GM23338 (cell line): ENCODE measurements around the gene NEK8. TPM values are rescaled to one million over a fixed set of nuclear protein-coding genes. Genes with fewer than 3 reads are reported as not detected.

ENCODE experiments used
- ATAC-seq: fragments of 200-7000 bp; cut with Tn5 transposase; 3 replicates; pipeline ENCODE4 v1.9.1; 2020
- DNase-seq: peaks from one replicate; pipeline ENCODE4 v3.0.0-alpha.2; 2015; ENCODE audit warnings: low spot score
- H2AFZ ChIP-seq: fragments of 200-600 bp; sonication (generic); 2 replicates; pipeline ENCODE4 v1.8.0; 2016; ENCODE audit warnings: antibody characterized with exemption, mild to moderate bottlenecking, moderate library complexity
- H3F3A ChIP-seq: fragments of 200-600 bp; sonication (generic); replicated peaks from 2 replicates; pipeline ENCODE4 v1.8.0; 2017; ENCODE audit warnings: antibody characterized with exemption, mixed run types, low read depth
- H3K27ac ChIP-seq: fragments of 200-600 bp; sonication (generic); 2 replicates; pipeline ENCODE4 v1.6.1; 2016; ENCODE audit warnings: low read depth
- H3K27me3 ChIP-seq: fragments of 200-600 bp; sonication (generic); 2 replicates; pipeline ENCODE4 v1.8.0; 2016; ENCODE audit warnings: mild to moderate bottlenecking, mixed run types, moderate library complexity; ENCODE audit not compliant: insufficient read depth
- H3K36me3 ChIP-seq: fragments of 200-600 bp; sonication (generic); 2 replicates; pipeline ENCODE4 v1.8.0; 2016; ENCODE audit warnings: mild to moderate bottlenecking; ENCODE audit not compliant: insufficient read depth
- H3K4me1 ChIP-seq: fragments of 200-600 bp; sonication (generic); 2 replicates; pipeline ENCODE4 v1.8.0; 2016; ENCODE audit warnings: mild to moderate bottlenecking, moderate library complexity; ENCODE audit not compliant: insufficient read depth
- H3K4me2 ChIP-seq: fragments of 200-600 bp; sonication (generic); 2 replicates; pipeline ENCODE4 v1.7.1; 2017; ENCODE audit warnings: mixed run types
- H3K4me3 ChIP-seq: fragments of 200-600 bp; sonication (generic); 2 replicates; pipeline ENCODE4 v1.6.1; 2016; ENCODE audit warnings: mixed run types
- H3K79me2 ChIP-seq: fragments of 200-600 bp; sonication (generic); replicated peaks from 2 replicates; pipeline ENCODE4 v1.8.0; 2017; ENCODE audit warnings: mild to moderate bottlenecking; ENCODE audit not compliant: insufficient read depth
- H3K9me2 ChIP-seq: fragments of 200-600 bp; sonication (generic); 2 replicates; pipeline ENCODE4 v1.8.0; 2017; ENCODE audit not compliant: insufficient read depth
- H4K20me1 ChIP-seq: fragments of 200-600 bp; sonication (generic); replicated peaks from 2 replicates; pipeline ENCODE4 v1.8.0; 2017; ENCODE audit warnings: mild to moderate bottlenecking; ENCODE audit not compliant: insufficient read depth
- H3K27ac Mint-ChIP-seq: 2 replicates; pipeline ENCODE4 v1.8.0; 2020; ENCODE audit warnings: inconsistent platforms, mild to moderate bottlenecking, moderate library complexity, mixed read lengths
- H3K27me3 Mint-ChIP-seq: 3 replicates; pipeline ENCODE4 v1.8.0; 2022; ENCODE audit warnings: low read depth, mild to moderate bottlenecking, moderate library complexity, mixed read lengths, inconsistent platforms; ENCODE audit not compliant: insufficient read depth, poor library complexity
- H3K36me3 Mint-ChIP-seq: 3 replicates; pipeline ENCODE4 v1.8.0; 2021; ENCODE audit warnings: low read depth, mild to moderate bottlenecking, inconsistent platforms, moderate library complexity, mixed read lengths
- H3K4me1 Mint-ChIP-seq: 3 replicates; pipeline ENCODE4 v1.8.0; 2020; ENCODE audit warnings: mild to moderate bottlenecking, inconsistent platforms, mixed read lengths
- H3K4me3 Mint-ChIP-seq: 3 replicates; pipeline ENCODE4 v1.8.0; 2021; ENCODE audit warnings: moderate library complexity, mild to moderate bottlenecking, inconsistent platforms, mixed read lengths
- H3K9me3 Mint-ChIP-seq: 3 replicates; pipeline ENCODE4 v1.8.0; 2020; ENCODE audit warnings: moderate library complexity, mild to moderate bottlenecking, inconsistent platforms, mixed read lengths
- CREB1 ChIP-seq: fragments of 250-450 bp; sonication (Bioruptor Pico); IDR thresholded peaks from 2 replicates; pipeline ENCODE4 v1.5.0; 2020; ENCODE audit warnings: low read depth, mild to moderate bottlenecking, moderate library complexity
- CTCF ChIP-seq, 2 experiments: fragments of 200-600 bp in 1 of 2; sonication (generic) in 1 of 2; conservative IDR thresholded peaks; 2 replicates each; pipeline versions ENCODE4 v1.5.1 to v1.6.1; 2016 to 2017; ENCODE audit warnings: antibody characterized with exemption in 2 of 2, low read depth in 2 of 2, mild to moderate bottlenecking in 2 of 2, moderate library complexity in 1 of 2
- ETS1 ChIP-seq: IDR thresholded peaks from 2 replicates; pipeline ENCODE4 v1.6.1; 2016; ENCODE audit warnings: antibody characterized with exemption
- EZH2 ChIP-seq: fragments of 200-600 bp; sonication (generic); IDR thresholded peaks from one replicate; pipeline ENCODE4 v1.8.0; 2017; ENCODE audit warnings: antibody characterized with exemption, mild to moderate bottlenecking, low read depth; ENCODE audit not compliant: unreplicated experiment
- EZH2phosphoT487 ChIP-seq: fragments of 200-600 bp; sonication (generic); IDR thresholded peaks from one replicate; pipeline ENCODE4 v1.8.1; 2018; ENCODE audit warnings: antibody characterized with exemption; ENCODE audit not compliant: unreplicated experiment
- JUNB ChIP-seq: IDR thresholded peaks from one replicate; pipeline ENCODE4 v1.6.1; 2016; ENCODE audit warnings: antibody characterized with exemption; ENCODE audit not compliant: unreplicated experiment
- NANOG ChIP-seq: IDR thresholded peaks from 2 replicates; pipeline ENCODE4 v1.6.1; 2016; ENCODE audit warnings: antibody characterized with exemption, borderline replicate concordance
- POLR2AphosphoS5 ChIP-seq: IDR thresholded peaks from 2 replicates; pipeline ENCODE4 v1.6.1; 2016; ENCODE audit warnings: antibody characterized with exemption, low read depth
- REST ChIP-seq: IDR thresholded peaks from one replicate; pipeline ENCODE4 v1.6.1; 2018; ENCODE audit warnings: antibody characterized with exemption; ENCODE audit not compliant: unreplicated experiment
- STAT1 ChIP-seq: IDR thresholded peaks from one replicate; pipeline ENCODE4 v1.6.1; 2016; ENCODE audit warnings: antibody characterized with exemption; ENCODE audit not compliant: unreplicated experiment
- ZNF114 ChIP-seq: fragments of 250-450 bp; sonication (Bioruptor Pico); IDR thresholded peaks from 2 replicates; pipeline ENCODE4 v1.5.0; 2020; ENCODE audit warnings: mild to moderate bottlenecking, moderate library complexity
- ZNF331 ChIP-seq: fragments of 250-450 bp; sonication (Bioruptor Pico); IDR thresholded peaks from 2 replicates; pipeline ENCODE4 v1.5.0; 2020; ENCODE audit warnings: low read depth, mild to moderate bottlenecking, moderate library complexity
- ZNF462 ChIP-seq: fragments of 250-450 bp; sonication (Bioruptor Pico); IDR thresholded peaks from 2 replicates; pipeline ENCODE4 v1.5.0; 2020; ENCODE audit warnings: mild to moderate bottlenecking, moderate library complexity
- polyA plus RNA-seq: library from polyadenylated mRNA; unstranded; fragments of >200 nt; fragmentation: Nextera tagmentation; extraction: Ambion mirVana; gene quantifications from 2 replicates; pipeline ENCODE4 v1.2.1, GENCODE V29; 2016
- total RNA-seq: library from RNA; depleted of rRNA; stranded (reverse); fragments of >200 nt; shearing (Covaris generic); gene quantifications from 2 replicates; pipeline ENCODE4 v1.2.3, GENCODE V29; 2014

Gene NEK8
- total and polyA plus RNA-seq, 2 experiments from 2014 or later, result 10.0 to 14.9 TPM

DNA sequence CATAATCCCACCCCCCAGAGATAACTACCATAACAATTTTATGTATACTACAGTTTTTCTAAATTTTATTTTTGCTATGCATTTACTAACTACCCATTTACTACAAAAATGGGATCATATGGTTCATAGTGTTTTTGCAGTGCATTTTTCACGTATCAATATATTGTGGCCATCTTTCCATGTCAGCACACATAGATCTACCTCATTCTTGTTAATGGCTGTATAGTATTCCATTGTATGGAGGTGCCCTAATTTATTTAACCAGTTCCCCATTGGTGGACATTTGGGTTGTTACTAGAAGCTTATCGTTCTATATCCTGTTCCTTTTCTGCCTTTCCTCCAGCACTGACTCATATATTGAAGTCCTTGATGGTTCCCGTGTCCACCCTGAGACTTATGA lies 39.6 kb upstream of the NEK8 start:
- DNase-seq, result no peak
- H3K36me3 Mint-ChIP-seq, result peaks cover 97% of the 10 kb centered on the region
- Histone ChIP-seq H3F3A (0 out of 2 replicates have a peak, but pooled peaks cover 2% of the 10 kb centered on the region), H3K4me3 (no peak overlapping the region), H3K27ac (no peak overlapping the region), H2AFZ (no peak overlapping the region), H3K36me3 (peaks cover 77% of the 10 kb centered on the region), H3K9me2 (no peaks in the 10 kb centered on the region), H3K79me2 (no peaks in the 10 kb centered on the region), H4K20me1 (peaks cover 2% of the 10 kb centered on the region), H3K27me3 (no peaks in the 10 kb centered on the region), H3K4me1 (no peaks in the 10 kb centered on the region), H3K4me2 (no peak overlapping the region)
- no peaks in the 10 kb centered on the region for H3K4me1 Mint-ChIP-seq
- H3K27me3 Mint-ChIP-seq, result peaks cover 4% of the 10 kb centered on the region
- no peak overlapping the region for H3K4me3 Mint-ChIP-seq
- H3K27ac Mint-ChIP-seq, result no peak overlapping the region
- ATAC-seq, result no peak
- TF ChIP-seq STAT1 (no peak), JUNB (no peak), EZH2 (no peak), ZNF462 (CRISPR knock-in tag) (no peak), NANOG (no peak), POLR2AphosphoS5 (no peak), REST (no peak), ZNF331 (no peak), CTCF (conservative IDR thresholded peaks at IDR 0.05; ENCODE audit: low read depth in 2 of 2) (no peak), ETS1 (no peak), ZNF114 (CRISPR knock-in tag) (no peak), CREB1 (no peak), EZH2phosphoT487 (no peak)
- no peaks in the 10 kb centered on the region for H3K9me3 Mint-ChIP-seq
